ENCODE data around the gene ADAM22.
A peak's percentile ranks its signal among the peaks of the same experiment; 100 is the strongest.

DNA sequence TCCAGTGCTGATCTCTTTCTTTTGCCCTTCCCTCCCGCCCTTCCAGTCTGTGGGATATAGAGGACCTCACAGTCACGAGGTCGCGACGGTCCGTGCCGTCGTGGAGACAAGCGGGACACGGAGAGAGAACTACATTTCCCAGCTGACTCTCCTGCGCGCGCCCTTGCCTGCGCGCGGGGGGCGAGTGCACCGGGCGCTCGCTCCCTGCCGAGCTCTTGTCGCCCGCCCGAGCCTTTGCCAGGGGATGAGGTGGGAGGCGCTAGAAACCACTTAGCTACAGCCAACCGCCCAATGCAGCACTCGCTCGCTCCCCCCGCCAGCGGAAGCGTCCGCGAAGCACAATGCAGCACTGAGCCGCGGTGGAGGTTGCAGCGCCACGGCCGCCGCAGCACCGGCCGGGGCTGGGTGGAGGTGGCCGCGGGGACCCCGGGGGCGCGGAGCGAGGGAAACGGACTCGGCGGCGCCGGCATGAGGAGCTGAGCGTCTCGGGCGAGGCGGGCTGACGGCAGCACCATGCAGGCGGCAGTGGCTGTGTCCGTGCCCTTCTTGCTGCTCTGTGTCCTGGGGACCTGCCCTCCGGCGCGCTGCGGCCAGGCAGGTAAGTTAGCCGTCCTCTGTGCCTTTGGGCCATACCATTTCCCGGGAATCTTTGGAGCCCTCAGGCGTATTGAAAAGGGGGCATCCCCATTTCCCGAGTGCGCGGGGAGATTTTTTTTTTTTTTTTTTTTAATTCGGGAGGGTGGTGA, at the start of gene ADAM22:
- no peak for TF ChIP-seq EZH2 (IDR thresholded peaks at IDR 0.05; ENCODE audit: borderline replicate concordance, low read depth, low read length, severe bottlenecking)
- TF ChIP-seq, protein P1, sequence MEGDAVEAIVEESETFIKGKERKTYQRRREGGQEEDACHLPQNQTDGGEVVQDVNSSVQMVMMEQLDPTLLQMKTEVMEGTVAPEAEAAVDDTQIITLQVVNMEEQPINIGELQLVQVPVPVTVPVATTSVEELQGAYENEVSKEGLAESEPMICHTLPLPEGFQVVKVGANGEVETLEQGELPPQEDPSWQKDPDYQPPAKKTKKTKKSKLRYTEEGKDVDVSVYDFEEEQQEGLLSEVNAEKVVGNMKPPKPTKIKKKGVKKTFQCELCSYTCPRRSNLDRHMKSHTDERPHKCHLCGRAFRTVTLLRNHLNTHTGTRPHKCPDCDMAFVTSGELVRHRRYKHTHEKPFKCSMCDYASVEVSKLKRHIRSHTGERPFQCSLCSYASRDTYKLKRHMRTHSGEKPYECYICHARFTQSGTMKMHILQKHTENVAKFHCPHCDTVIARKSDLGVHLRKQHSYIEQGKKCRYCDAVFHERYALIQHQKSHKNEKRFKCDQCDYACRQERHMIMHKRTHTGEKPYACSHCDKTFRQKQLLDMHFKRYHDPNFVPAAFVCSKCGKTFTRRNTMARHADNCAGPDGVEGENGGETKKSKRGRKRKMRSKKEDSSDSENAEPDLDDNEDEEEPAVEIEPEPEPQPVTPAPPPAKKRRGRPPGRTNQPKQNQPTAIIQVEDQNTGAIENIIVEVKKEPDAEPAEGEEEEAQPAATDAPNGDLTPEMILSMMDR (IDR thresholded peaks at IDR 0.05; ENCODE audit: borderline replicate concordance, extremely low read depth, low read length, poor library complexity, severe bottlenecking), result peak; percentile 47
